WTC11 (cell line): ENCODE results near the gene MED13. TPM values are rescaled to one million over a fixed set of nuclear protein-coding genes. Genes with fewer than 3 reads are reported as not detected.
A peak's percentile ranks its signal among the peaks of the same experiment; 100 is the strongest.

Experiments used
- ATAC-seq: fragments of 200-7000 bp; cut with Tn5 transposase; 2 replicates; pipeline ENCODE4 v1.10.0; 2021; ENCODE audit warnings: mild to moderate bottlenecking, moderate library complexity
- CTCF ChIA-PET: fragments of 300-600 bp; sonication (Branson Sonifier 250); formaldehyde crosslinking; loops from one replicate; lab custom pipeline; 2021; ENCODE audit warnings: antibody characterized with exemption; lab: Charles Lee
- POLR2A ChIA-PET: fragments of 350-600 bp; sonication (Branson Sonifier 250); formaldehyde crosslinking; loops from one replicate; lab custom pipeline; 2021; ENCODE audit warnings: antibody characterized with exemption; lab: Charles Lee
- DNase-seq: peaks from one replicate; pipeline ENCODE4 v3.0.0; 2021; ENCODE audit warnings: low spot score
- H3K27ac Mint-ChIP-seq: 2 replicates; pipeline ENCODE4 v1.8.0; 2021; ENCODE audit warnings: mixed read lengths
- H3K27me3 Mint-ChIP-seq: 2 replicates; pipeline ENCODE4 v1.8.0; 2021; ENCODE audit warnings: low read depth, mild to moderate bottlenecking, moderate library complexity, mixed read lengths
- H3K36me3 Mint-ChIP-seq: 2 replicates; pipeline ENCODE4 v1.8.0; 2021; ENCODE audit warnings: mixed read lengths
- H3K4me1 Mint-ChIP-seq: 2 replicates; pipeline ENCODE4 v1.8.0; 2022; ENCODE audit warnings: mixed read lengths
- H3K4me3 Mint-ChIP-seq: 2 replicates; pipeline ENCODE4 v1.8.0; 2021; ENCODE audit warnings: mild to moderate bottlenecking, moderate library complexity, mixed read lengths
- H3K9me3 Mint-ChIP-seq: 2 replicates; pipeline ENCODE4 v1.8.0; 2021; ENCODE audit warnings: mixed read lengths
- CBFB ChIP-seq: sonication (generic); formaldehyde crosslinking; IDR thresholded peaks from 2 replicates; pipeline ENCODE4 v1.8.1; 2022; ENCODE audit warnings: mild to moderate bottlenecking, low read depth, missing genetic modification reagents
- CREB1 ChIP-seq: sonication (generic); formaldehyde crosslinking; IDR thresholded peaks from 2 replicates; pipeline ENCODE4 v1.8.0; 2023; ENCODE audit warnings: mild to moderate bottlenecking, missing genetic modification reagents
- E2F4 ChIP-seq: sonication (generic); formaldehyde crosslinking; IDR thresholded peaks from 2 replicates; pipeline ENCODE4 v1.8.1; 2022; ENCODE audit warnings: low read depth, mild to moderate bottlenecking, moderate library complexity, missing genetic modification reagents, borderline replicate concordance
- ELF4 ChIP-seq: sonication (generic); formaldehyde crosslinking; IDR thresholded peaks from 2 replicates; pipeline ENCODE4 v1.8.1; 2022; ENCODE audit warnings: low read depth, mild to moderate bottlenecking, moderate library complexity, missing genetic modification reagents
- ESRRA ChIP-seq: sonication (generic); formaldehyde crosslinking; IDR thresholded peaks from 2 replicates; pipeline ENCODE4 v1.8.1; 2022; ENCODE audit warnings: mild to moderate bottlenecking, missing genetic modification reagents, borderline replicate concordance
- FOXP1 ChIP-seq: sonication (generic); formaldehyde crosslinking; IDR thresholded peaks from 2 replicates; pipeline ENCODE4 v1.8.0; 2022; ENCODE audit warnings: missing genetic modification reagents, mild to moderate bottlenecking, moderate library complexity, borderline replicate concordance
- GTF2I ChIP-seq: fragments of 250-450 bp; sonication (Bioruptor Pico); conservative IDR thresholded peaks from 2 replicates; pipeline ENCODE4 v1.4.0; 2021; ENCODE audit warnings: mild to moderate bottlenecking
- NFE2L1 ChIP-seq: sonication (generic); formaldehyde crosslinking; IDR thresholded peaks from 2 replicates; pipeline ENCODE4 v1.8.1; 2023; ENCODE audit warnings: missing genetic modification reagents
- NR3C1 ChIP-seq: sonication (generic); formaldehyde crosslinking; conservative IDR thresholded peaks from 2 replicates; pipeline ENCODE4 v1.8.1; 2023; ENCODE audit warnings: low read depth, mild to moderate bottlenecking, missing genetic modification reagents
- OVOL2 ChIP-seq: fragments of 250-450 bp; sonication (Bioruptor Pico); IDR thresholded peaks from 2 replicates; pipeline ENCODE4 v1.9.0; 2021; ENCODE audit warnings: mild to moderate bottlenecking, borderline replicate concordance
- RELA ChIP-seq: sonication (generic); formaldehyde crosslinking; IDR thresholded peaks from 2 replicates; pipeline ENCODE4 v1.8.1; 2022; ENCODE audit warnings: missing genetic modification reagents, mild to moderate bottlenecking, borderline replicate concordance
- SMAD3 ChIP-seq: sonication (generic); formaldehyde crosslinking; IDR thresholded peaks from 2 replicates; pipeline ENCODE4 v1.8.0; 2022; ENCODE audit warnings: missing genetic modification reagents, mild to moderate bottlenecking, borderline replicate concordance
- TEAD4 ChIP-seq: sonication (generic); formaldehyde crosslinking; IDR thresholded peaks from 2 replicates; pipeline ENCODE4 v1.8.0; 2022; ENCODE audit warnings: mild to moderate bottlenecking, missing genetic modification reagents
- ZNF121 ChIP-seq: sonication (generic); formaldehyde crosslinking; IDR thresholded peaks from 2 replicates; pipeline ENCODE4 v1.8.0; 2023; ENCODE audit warnings: missing genetic modification reagents
- ZNF219 ChIP-seq: sonication (generic); formaldehyde crosslinking; IDR thresholded peaks from 2 replicates; pipeline ENCODE4 v1.8.0; 2023; ENCODE audit warnings: missing genetic modification reagents, mild to moderate bottlenecking, borderline replicate concordance
- ZNF416 ChIP-seq: fragments of 250-450 bp; sonication (Bioruptor Pico); IDR thresholded peaks from 2 replicates; pipeline ENCODE4 v1.9.0; 2021; ENCODE audit warnings: mild to moderate bottlenecking, inconsistent platforms
- total RNA-seq: library from RNA; stranded (reverse); gene quantifications from 3 replicates; pipeline ENCODE4 v1.2.3, GENCODE V29; 2021
- TF ChIP-seq, protein P1 (sequence below): fragments of 250-450 bp; sonication (Bioruptor Pico); IDR thresholded peaks from 2 replicates; pipeline ENCODE4 v1.8.0; 2021; ENCODE audit warnings: mild to moderate bottlenecking
- TF ChIP-seq, protein P2 (sequence below): sonication (generic); formaldehyde crosslinking; IDR thresholded peaks from 2 replicates; pipeline ENCODE4 v1.8.1; 2023; ENCODE audit warnings: mild to moderate bottlenecking, missing genetic modification reagents
- TF ChIP-seq, protein P3 (sequence below): sonication (generic); formaldehyde crosslinking; IDR thresholded peaks from 2 replicates; pipeline ENCODE4 v1.8.0; 2022; ENCODE audit warnings: mild to moderate bottlenecking, missing genetic modification reagents
- TF ChIP-seq, protein P4 (sequence below): sonication (generic); formaldehyde crosslinking; IDR thresholded peaks from 2 replicates; pipeline ENCODE4 v1.8.1; 2023; ENCODE audit warnings: mild to moderate bottlenecking, missing genetic modification reagents, moderate library complexity
- TF ChIP-seq, protein P5 (sequence below): sonication (generic); formaldehyde crosslinking; IDR thresholded peaks from 2 replicates; pipeline ENCODE4 v1.8.0; 2022; ENCODE audit warnings: mild to moderate bottlenecking, missing genetic modification reagents

The MED13 gene
- total RNA-seq, 1 experiment from 2014 or later, result 39.7 TPM

GRCh38 chr17:61989509-61989908 lies 75.6 kb downstream of the MED13 start:
- ATAC-seq (no peak), DNase-seq (no peak)
- ChIA-PET CTCF (no interaction called here), POLR2A (no interaction called here)
- H3K27me3 Mint-ChIP-seq, result no peaks in the 10 kb centered on the region
- peaks cover 7% of the 10 kb centered on the region; the same call in 1 of the 2 replicates for H3K9me3 Mint-ChIP-seq
- H3K4me1 Mint-ChIP-seq, result no peaks in the 10 kb centered on the region
- no peak overlapping the region for H3K4me3 Mint-ChIP-seq
- H3K36me3 Mint-ChIP-seq, result peaks cover 39% of the 10 kb centered on the region
- TF ChIP-seq ZNF121 (CRISPR knock-in tag) (peak; percentile 52; the same call in 1 of the 2 replicates), E2F4 (CRISPR knock-in tag) (no peak)
- no peak overlapping the region for H3K27ac Mint-ChIP-seq

DNA sequence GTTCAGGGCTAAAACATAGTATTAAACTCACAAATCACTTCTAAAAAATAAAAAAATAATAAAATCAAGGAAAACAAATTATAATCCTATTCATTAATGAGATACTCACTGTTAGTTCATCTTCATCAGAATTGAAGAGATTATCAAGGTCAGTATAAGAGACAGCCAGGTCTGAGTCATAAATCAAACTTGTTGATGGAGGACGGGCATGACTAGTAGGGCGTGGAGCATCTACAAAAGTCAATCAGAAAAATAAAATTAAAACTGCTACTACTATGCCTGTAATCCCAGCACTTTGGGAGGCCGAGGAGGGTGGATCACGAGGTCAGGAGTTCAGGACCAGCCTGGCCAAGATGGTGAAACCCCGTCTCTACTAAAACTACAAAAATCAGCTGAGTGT lies 78.2 kb downstream of the MED13 start:
- POLR2A ChIA-PET, result no interaction called here
- H3K27ac Mint-ChIP-seq, result no peak overlapping the region
- no peaks in the 10 kb centered on the region for H3K27me3 Mint-ChIP-seq
- ATAC-seq (no peak), DNase-seq (no peak)
- H3K4me3 Mint-ChIP-seq, result no peak overlapping the region
- H3K4me1 Mint-ChIP-seq, result no peaks in the 10 kb centered on the region
- no peak for TF ChIP-seq ESRRA (CRISPR knock-in tag)
- TF ChIP-seq, protein P1, sequence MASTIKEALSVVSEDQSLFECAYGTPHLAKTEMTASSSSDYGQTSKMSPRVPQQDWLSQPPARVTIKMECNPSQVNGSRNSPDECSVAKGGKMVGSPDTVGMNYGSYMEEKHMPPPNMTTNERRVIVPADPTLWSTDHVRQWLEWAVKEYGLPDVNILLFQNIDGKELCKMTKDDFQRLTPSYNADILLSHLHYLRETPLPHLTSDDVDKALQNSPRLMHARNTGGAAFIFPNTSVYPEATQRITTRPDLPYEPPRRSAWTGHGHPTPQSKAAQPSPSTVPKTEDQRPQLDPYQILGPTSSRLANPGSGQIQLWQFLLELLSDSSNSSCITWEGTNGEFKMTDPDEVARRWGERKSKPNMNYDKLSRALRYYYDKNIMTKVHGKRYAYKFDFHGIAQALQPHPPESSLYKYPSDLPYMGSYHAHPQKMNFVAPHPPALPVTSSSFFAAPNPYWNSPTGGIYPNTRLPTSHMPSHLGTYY (CRISPR knock-in tag), result no peak
- TF ChIP-seq, protein P2, sequence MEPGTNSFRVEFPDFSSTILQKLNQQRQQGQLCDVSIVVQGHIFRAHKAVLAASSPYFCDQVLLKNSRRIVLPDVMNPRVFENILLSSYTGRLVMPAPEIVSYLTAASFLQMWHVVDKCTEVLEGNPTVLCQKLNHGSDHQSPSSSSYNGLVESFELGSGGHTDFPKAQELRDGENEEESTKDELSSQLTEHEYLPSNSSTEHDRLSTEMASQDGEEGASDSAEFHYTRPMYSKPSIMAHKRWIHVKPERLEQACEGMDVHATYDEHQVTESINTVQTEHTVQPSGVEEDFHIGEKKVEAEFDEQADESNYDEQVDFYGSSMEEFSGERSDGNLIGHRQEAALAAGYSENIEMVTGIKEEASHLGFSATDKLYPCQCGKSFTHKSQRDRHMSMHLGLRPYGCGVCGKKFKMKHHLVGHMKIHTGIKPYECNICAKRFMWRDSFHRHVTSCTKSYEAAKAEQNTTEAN (CRISPR knock-in tag), result no peak
- no peak for TF ChIP-seq ZNF416 (CRISPR knock-in tag)
- no peak for TF ChIP-seq GTF2I (CRISPR knock-in tag)
- CTCF ChIA-PET, result no interaction called here
- H3K9me3 Mint-ChIP-seq, result peaks cover 7% of the 10 kb centered on the region; the same call in 1 of the 2 replicates
- H3K36me3 Mint-ChIP-seq, result peaks cover 49% of the 10 kb centered on the region

DNA sequence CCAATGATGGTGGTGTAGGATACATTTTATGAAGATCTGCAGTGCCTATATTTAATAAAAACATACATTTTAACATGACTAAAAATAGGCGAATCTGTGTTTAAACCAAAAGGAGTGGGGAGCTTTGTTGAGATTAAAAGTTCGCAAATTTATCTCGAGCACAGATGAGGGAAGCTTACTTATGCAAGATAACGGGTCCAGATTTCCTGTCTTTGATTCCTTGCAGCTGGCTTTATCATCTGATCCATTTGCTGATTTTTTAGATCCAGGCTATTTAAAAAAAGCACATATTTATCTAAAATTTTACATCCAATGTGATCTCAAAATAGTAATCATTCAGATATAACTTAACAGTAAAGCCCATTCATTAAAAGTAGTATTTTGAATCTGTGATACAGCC lies 80.3 kb downstream of the MED13 start:
- no peak for TF ChIP-seq CREB1 (CRISPR knock-in tag)
- no peak for TF ChIP-seq SMAD3 (CRISPR knock-in tag)
- no peak for TF ChIP-seq CBFB
- no peak for TF ChIP-seq OVOL2 (CRISPR knock-in tag)
- TF ChIP-seq, protein P1 (CRISPR knock-in tag), result no peak
- TF ChIP-seq GTF2I (CRISPR knock-in tag), result no peak
- no peak for TF ChIP-seq FOXP1 (CRISPR knock-in tag)
- TF ChIP-seq ELF4, result no peak
- TF ChIP-seq NR3C1, result no peak
- TF ChIP-seq, protein P3, sequence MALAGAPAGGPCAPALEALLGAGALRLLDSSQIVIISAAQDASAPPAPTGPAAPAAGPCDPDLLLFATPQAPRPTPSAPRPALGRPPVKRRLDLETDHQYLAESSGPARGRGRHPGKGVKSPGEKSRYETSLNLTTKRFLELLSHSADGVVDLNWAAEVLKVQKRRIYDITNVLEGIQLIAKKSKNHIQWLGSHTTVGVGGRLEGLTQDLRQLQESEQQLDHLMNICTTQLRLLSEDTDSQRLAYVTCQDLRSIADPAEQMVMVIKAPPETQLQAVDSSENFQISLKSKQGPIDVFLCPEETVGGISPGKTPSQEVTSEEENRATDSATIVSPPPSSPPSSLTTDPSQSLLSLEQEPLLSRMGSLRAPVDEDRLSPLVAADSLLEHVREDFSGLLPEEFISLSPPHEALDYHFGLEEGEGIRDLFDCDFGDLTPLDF (CRISPR knock-in tag), result no peak
- TF ChIP-seq, protein P4, sequence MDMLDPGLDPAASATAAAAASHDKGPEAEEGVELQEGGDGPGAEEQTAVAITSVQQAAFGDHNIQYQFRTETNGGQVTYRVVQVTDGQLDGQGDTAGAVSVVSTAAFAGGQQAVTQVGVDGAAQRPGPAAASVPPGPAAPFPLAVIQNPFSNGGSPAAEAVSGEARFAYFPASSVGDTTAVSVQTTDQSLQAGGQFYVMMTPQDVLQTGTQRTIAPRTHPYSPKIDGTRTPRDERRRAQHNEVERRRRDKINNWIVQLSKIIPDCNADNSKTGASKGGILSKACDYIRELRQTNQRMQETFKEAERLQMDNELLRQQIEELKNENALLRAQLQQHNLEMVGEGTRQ (CRISPR knock-in tag), result no peak
- no peak for TF ChIP-seq NFE2L1 (CRISPR knock-in tag)
- TF ChIP-seq TEAD4 (CRISPR knock-in tag), result no peak
- no peak for TF ChIP-seq RELA (CRISPR knock-in tag)
- TF ChIP-seq ZNF219 (CRISPR knock-in tag), result no peak
- TF ChIP-seq, protein P5, sequence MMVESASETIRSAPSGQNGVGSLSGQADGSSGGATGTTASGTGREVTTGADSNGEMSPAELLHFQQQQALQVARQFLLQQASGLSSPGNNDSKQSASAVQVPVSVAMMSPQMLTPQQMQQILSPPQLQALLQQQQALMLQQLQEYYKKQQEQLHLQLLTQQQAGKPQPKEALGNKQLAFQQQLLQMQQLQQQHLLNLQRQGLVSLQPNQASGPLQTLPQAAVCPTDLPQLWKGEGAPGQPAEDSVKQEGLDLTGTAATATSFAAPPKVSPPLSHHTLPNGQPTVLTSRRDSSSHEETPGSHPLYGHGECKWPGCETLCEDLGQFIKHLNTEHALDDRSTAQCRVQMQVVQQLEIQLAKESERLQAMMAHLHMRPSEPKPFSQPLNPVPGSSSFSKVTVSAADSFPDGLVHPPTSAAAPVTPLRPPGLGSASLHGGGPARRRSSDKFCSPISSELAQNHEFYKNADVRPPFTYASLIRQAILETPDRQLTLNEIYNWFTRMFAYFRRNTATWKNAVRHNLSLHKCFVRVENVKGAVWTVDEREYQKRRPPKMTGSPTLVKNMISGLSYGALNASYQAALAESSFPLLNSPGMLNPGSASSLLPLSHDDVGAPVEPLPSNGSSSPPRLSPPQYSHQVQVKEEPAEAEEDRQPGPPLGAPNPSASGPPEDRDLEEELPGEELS (CRISPR knock-in tag), result no peak
- H3K4me3 Mint-ChIP-seq, result no peak overlapping the region
- H3K9me3 Mint-ChIP-seq, result 0 out of 2 replicates have a peak, but pooled peaks cover 3% of the 10 kb centered on the region
- H3K4me1 Mint-ChIP-seq, result no peaks in the 10 kb centered on the region
- H3K36me3 Mint-ChIP-seq, result peaks cover 52% of the 10 kb centered on the region
- ATAC-seq (no peak), DNase-seq (no peak)
- POLR2A ChIA-PET, result no interaction called here
- no peaks in the 10 kb centered on the region for H3K27me3 Mint-ChIP-seq
- H3K27ac Mint-ChIP-seq, result no peak overlapping the region
- CTCF ChIA-PET, result interaction anchor here (1.9 kb wide), 1 partner anchor 125 kb away, joined by 6 read pairs; no protein-coding TSS in a partner anchor
